Astrocyte of the cerebellum (primary cell): ENCODE data around the gene HFM1.
"Not testable (repeated sequence)": the region's sequence is repeated elsewhere in the genome, so short reads cannot be mapped to it uniquely, and the experiment has no call there.

Experiments
- DNase-seq: peaks from one replicate; pipeline ENCODE4 v3.0.0-alpha.2; 2011; ENCODE audit warnings: low read depth
- H3K4me3 ChIP-seq: 2 replicates; pipeline ENCODE4 v1.5.1; 2011; ENCODE audit warnings: mild to moderate bottlenecking, low read depth, low read length, moderate library complexity
- in situ Hi-C: cut with HindIII; loops from 2 replicates; pipeline ENCODE4 v1.10.0; 2017; ENCODE audit warnings: low sequenced_read_pairs
- TF ChIP-seq, protein P1 (sequence below): IDR thresholded peaks from 2 replicates; pipeline ENCODE4 v1.5.1; 2012; ENCODE audit warnings: low read length, low read depth, moderate library complexity, mild to moderate bottlenecking; ENCODE audit errors: missing control alignments

The HFM1 gene, protein sequence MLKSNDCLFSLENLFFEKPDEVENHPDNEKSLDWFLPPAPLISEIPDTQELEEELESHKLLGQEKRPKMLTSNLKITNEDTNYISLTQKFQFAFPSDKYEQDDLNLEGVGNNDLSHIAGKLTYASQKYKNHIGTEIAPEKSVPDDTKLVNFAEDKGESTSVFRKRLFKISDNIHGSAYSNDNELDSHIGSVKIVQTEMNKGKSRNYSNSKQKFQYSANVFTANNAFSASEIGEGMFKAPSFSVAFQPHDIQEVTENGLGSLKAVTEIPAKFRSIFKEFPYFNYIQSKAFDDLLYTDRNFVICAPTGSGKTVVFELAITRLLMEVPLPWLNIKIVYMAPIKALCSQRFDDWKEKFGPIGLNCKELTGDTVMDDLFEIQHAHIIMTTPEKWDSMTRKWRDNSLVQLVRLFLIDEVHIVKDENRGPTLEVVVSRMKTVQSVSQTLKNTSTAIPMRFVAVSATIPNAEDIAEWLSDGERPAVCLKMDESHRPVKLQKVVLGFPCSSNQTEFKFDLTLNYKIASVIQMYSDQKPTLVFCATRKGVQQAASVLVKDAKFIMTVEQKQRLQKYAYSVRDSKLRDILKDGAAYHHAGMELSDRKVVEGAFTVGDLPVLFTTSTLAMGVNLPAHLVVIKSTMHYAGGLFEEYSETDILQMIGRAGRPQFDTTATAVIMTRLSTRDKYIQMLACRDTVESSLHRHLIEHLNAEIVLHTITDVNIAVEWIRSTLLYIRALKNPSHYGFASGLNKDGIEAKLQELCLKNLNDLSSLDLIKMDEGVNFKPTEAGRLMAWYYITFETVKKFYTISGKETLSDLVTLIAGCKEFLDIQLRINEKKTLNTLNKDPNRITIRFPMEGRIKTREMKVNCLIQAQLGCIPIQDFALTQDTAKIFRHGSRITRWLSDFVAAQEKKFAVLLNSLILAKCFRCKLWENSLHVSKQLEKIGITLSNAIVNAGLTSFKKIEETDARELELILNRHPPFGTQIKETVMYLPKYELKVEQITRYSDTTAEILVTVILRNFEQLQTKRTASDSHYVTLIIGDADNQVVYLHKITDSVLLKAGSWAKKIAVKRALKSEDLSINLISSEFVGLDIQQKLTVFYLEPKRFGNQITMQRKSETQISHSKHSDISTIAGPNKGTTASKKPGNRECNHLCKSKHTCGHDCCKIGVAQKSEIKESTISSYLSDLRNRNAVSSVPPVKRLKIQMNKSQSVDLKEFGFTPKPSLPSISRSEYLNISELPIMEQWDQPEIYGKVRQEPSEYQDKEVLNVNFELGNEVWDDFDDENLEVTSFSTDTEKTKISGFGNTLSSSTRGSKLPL (N-terminal part only)

DNA sequence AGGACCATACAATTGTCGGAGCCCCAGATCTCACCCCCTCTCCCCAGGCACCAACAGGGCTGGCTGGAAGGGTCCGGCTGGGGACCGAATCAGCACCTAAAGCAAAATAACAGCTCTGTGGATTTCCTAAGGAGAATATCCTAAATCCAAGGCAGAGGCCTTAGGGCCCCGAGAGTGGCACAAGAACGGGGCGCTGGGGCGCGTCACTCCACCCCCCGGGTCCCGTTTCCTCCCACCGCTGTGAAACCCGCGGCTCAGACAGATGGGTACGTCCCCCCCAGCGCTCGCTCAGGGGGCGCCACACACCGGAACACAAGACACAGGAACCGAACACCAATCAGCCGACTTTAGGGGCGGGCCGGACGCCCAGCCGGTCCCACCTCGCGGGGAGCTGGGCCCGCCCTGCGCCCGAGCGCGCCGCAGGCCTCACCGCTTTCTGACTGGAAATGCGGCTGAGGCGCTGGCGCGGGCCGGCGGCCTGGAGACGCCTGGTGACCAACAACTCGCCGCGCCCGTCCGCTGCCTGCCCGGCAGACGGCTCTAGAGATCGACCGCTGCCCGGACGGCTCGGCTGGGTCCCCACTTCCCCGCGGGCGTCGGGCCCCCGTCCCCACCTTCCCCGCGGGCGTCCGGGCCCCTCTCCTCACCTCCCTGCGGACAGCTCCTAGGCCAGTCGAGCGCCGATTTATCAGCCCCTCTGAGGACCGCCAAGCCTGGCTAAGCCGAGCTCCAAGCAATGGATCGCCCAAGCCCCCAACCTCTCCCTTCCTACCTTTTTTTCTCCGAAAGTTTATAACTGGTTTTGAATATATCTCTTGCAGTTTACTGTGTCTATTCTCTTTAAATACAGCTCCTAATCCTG lies at the start of gene HFM1:
TSS of gene HFM1 (minus strand) at position 687 of the 862 bp plus-strand sequence. CDS start 3,755 bp downstream, outside the sequence.
- DNase-seq, result peak; percentile 37
- in situ Hi-C loops, result no loop called here
- TF ChIP-seq, protein P1, sequence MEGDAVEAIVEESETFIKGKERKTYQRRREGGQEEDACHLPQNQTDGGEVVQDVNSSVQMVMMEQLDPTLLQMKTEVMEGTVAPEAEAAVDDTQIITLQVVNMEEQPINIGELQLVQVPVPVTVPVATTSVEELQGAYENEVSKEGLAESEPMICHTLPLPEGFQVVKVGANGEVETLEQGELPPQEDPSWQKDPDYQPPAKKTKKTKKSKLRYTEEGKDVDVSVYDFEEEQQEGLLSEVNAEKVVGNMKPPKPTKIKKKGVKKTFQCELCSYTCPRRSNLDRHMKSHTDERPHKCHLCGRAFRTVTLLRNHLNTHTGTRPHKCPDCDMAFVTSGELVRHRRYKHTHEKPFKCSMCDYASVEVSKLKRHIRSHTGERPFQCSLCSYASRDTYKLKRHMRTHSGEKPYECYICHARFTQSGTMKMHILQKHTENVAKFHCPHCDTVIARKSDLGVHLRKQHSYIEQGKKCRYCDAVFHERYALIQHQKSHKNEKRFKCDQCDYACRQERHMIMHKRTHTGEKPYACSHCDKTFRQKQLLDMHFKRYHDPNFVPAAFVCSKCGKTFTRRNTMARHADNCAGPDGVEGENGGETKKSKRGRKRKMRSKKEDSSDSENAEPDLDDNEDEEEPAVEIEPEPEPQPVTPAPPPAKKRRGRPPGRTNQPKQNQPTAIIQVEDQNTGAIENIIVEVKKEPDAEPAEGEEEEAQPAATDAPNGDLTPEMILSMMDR, result no peak
- peak within 1 kb of the TSS; percentile 66 for H3K4me3 ChIP-seq

DNA sequence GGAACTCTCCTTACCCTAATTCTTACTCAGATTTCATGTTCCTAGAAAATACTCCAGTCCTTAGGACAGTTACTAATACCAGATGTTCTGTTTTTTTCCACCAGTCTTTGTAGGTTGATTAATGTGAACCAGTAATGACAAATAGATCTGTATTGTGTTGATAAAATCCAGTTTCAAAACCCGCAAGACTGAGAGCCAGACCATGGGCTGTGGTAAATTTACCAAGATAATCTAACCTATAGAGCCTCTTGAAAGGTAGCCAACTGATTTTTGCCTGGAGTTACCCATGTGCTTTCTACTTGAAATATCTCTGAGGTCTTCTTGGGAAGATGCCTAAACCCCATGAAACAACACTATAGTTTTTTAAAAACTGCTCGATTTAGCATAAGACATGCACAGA lies 49.5 kb upstream of the HFM1 start:
- H3K4me3 ChIP-seq, result no peak overlapping the region
- DNase-seq, result no peak
- in situ Hi-C loops, result loop anchor here (5.0 kb wide), 1 partner anchor 38 kb away; no protein-coding TSS in a partner anchor
- TF ChIP-seq, protein P1, result no peak

DNA sequence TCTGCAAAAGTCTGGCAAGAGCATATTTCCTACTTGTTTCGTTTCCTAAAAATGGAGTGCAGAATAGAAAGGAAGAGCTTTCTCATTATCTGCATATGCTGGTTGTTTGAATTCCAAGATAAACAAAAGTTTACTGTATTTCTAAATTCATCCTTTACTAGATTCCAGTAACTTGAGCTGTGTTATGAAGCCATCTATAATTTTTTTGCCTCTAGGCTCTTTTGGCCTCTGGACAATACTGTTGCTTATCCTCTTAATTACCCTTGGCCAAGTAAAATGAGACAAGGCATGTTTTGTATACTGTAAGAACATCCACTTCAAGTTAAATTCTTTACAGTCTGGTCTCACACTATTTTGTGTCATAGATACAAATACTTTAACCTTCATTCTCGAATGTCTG lies 45.6 kb upstream of the HFM1 start:
- in situ Hi-C loops, result loop anchor here (5.0 kb wide), 1 partner anchor 42 kb away; no protein-coding TSS in a partner anchor
- DNase-seq, result no peak
- no peak overlapping the region for H3K4me3 ChIP-seq
- TF ChIP-seq, protein P1, result no peak

DNA sequence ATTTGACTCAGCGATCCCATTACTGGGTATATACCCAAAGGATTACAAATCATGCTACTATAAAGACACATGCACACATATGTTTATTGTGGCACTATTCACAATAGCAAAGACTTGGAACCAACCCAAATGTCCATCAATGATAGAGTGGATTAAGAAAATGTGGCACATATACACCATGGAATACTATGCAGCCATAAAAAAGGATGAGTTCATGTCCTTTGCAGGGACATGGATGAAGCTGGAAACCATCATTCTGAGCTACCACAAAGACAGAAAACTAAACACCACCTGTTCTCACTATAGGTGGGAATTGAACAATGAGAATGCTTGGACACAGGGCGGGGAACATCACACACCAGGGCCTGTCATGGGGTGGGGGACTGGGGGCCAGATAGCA lies 43.1 kb upstream of the HFM1 start:
- in situ Hi-C loops, DNase-seq, H3K4me3 ChIP-seq: not testable (repeated sequence)

DNA sequence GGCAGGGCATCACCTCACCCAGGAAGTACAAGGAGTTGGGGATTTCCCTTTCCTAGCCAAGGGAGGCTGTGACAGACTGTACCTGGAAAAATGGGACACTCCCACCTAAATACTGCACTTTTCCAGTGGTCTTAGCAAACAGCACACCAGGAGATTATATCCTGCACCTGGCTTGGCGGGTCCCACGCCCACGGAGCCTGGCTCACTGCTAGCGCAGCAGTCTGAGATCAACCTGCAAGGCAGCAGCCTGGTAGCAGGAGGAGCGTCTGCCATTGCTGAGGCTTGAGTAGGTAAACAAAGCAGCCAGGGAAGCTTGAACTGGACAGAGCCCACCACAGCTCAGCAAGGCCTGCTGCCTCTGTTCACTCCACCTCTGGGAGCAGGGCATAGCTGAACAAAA lies 37.3 kb upstream of the HFM1 start:
- H3K4me3 ChIP-seq, DNase-seq, in situ Hi-C loops: not testable (repeated sequence)

DNA sequence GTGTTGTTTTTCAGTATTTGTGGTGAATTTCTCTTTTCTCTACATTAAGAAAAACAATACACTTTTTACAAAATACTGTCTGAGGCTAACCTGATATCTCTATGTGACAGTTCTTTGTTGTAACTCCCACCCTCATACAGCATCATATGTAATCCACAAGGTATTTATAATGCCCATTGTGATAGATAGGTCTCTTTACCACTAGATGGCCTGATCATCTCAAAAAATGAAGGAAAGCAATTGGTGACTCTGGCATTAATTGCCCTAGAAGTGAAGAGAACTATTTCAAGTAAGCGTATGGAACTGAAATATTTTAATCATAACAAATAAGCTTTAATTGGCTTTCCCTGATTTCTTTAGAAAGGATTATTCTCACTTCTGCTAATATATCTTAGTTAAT lies 36.2 kb upstream of the HFM1 start:
- TF ChIP-seq, protein P1, result peak; percentile 10
- no peak overlapping the region for H3K4me3 ChIP-seq
- DNase-seq, result no peak
- in situ Hi-C loops, result no loop called here

DNA sequence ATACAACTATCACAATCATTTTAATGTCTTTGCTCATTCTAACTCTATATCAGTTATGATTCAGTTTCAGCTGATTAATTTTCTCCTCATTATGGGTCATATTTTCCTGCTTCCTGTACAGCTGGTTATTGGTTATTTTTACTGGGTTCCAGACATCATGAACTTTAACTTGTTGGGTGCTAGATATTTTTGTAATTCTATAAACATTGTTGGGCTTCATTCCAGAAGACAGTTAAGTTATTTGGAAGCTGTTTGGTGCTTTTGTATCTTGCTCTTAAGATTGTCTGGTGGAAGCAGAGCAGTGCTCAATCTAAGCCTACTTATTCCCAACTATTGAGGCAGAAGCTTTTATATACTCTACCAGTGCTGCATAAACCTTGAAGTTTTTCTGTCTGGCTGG lies 34.4 kb upstream of the HFM1 start:
- no peak for DNase-seq

More for the DNA sequence above, 34.4 kb upstream of the HFM1 start:
- TF ChIP-seq, protein P1, result no peak
- no peak overlapping the region for H3K4me3 ChIP-seq
- in situ Hi-C loops, result no loop called here
